HepG2 (cell line): Measurements from ENCODE around the gene OR2S2. TPM values are rescaled to one million over a fixed set of nuclear protein-coding genes. Genes with fewer than 3 reads are reported as not detected.

Experiments used
- ATAC-seq: fragments of 200-7000 bp; cut with Tn5 transposase; 3 replicates; pipeline ENCODE4 v1.9.1; 2020; ENCODE audit warnings: mild to moderate bottlenecking, moderate library complexity
- BruUV-seq: library from RNA; stranded (reverse); fragments of 400-500 nt; replicated peaks from 2 replicates; lab custom pipeline; 2021; lab: Mats Ljungman, UMichigan
- CTCF ChIA-PET: fragments of 300-600 bp; formaldehyde crosslinking; extraction: SDS; loops from one replicate; lab custom pipeline; 2021; ENCODE audit warnings: low total read pairs, inconsistent platforms, low intra/inter-chr PET ratio; lab: Yijun Ruan, JAX
- POLR2A ChIA-PET: fragments of 350-600 bp; sonication (Branson Sonifier 250); formaldehyde crosslinking; loops from one replicate; lab custom pipeline; 2020; ENCODE audit warnings: antibody characterized with exemption, inconsistent platforms; lab: Yijun Ruan, JAX
- DNase-seq: peaks from one replicate; pipeline ENCODE4 v3.0.0-alpha.2; 2015; ENCODE audit warnings: low spot score
- FAIRE-seq: peaks from 3 replicates; lab custom pipeline; 2011; peaks lifted over from hg19 to GRCh38; lab: Jason Lieb, UNC
- H2AFZ ChIP-seq: one replicate; pipeline ENCODE4 v1.6.1; 2011; ENCODE audit warnings: low read length, inconsistent platforms
- H3K27ac ChIP-seq: fragments of 300-600 bp; 3 replicates; pipeline ENCODE4 v1.8.0; 2011; ENCODE audit warnings: mixed run types, mild to moderate bottlenecking, mixed read lengths, low read length, inconsistent platforms; ENCODE audit not compliant: insufficient read depth; ENCODE audit errors: extremely low read length
- H3K27me3 ChIP-seq, 2 experiments: fragments of 200-600 bp in 1 of 2; 2 replicates in 1 of 2; 3 replicates in 1 of 2; pipeline versions ENCODE4 v1.6.0 to v1.8.0; 2011; ENCODE audit warnings: low read length in 2 of 2, mild to moderate bottlenecking in 2 of 2, moderate library complexity in 2 of 2, inconsistent platforms in 1 of 2; ENCODE audit not compliant: insufficient read depth in 2 of 2, control insufficient read depth in 1 of 2
- H3K36me3 ChIP-seq, 2 experiments: fragments of 200-600 bp in 1 of 2; replicated peaks in 1 of 2; 2 replicates in 1 of 2; 3 replicates in 1 of 2; pipeline versions ENCODE4 v1.5.1 to v1.8.0; 2011; ENCODE audit warnings: low read length in 2 of 2, inconsistent platforms in 1 of 2; ENCODE audit not compliant: insufficient read depth in 2 of 2, control insufficient read depth in 1 of 2
- H3K4me1 ChIP-seq: 2 replicates; pipeline ENCODE4 v1.5.1; 2012; ENCODE audit warnings: low read length, inconsistent platforms; ENCODE audit not compliant: insufficient read depth
- H3K4me2 ChIP-seq: 2 replicates; pipeline ENCODE4 v1.6.0; 2011; ENCODE audit warnings: low read depth, low read length, inconsistent platforms
- H3K4me3 ChIP-seq, 3 experiments: fragments of 200-600 bp in 1 of 3; sonication (generic), shearing (Covaris generic) in 1 of 3; replicated peaks in 1 of 3; 2 replicates each; pipeline ENCODE4 v1.5.1; 2011 to 2016; ENCODE audit warnings: low read length in 3 of 3, inconsistent platforms in 2 of 3, low read depth in 2 of 3, mild to moderate bottlenecking in 2 of 3, control low read depth in 1 of 3, mixed read lengths in 1 of 3; ENCODE audit not compliant: insufficient read depth in 1 of 3
- H3K79me2 ChIP-seq: one replicate; pipeline ENCODE4 v1.6.1; 2011; ENCODE audit warnings: low read length, inconsistent platforms; ENCODE audit not compliant: insufficient read depth
- H3K9ac ChIP-seq: 2 replicates; pipeline ENCODE4 v1.6.0; 2011; ENCODE audit warnings: mild to moderate bottlenecking, low read depth, low read length, inconsistent platforms; ENCODE audit not compliant: insufficient read depth
- H3K9me3 ChIP-seq: 2 replicates; pipeline ENCODE4 v1.5.1; 2012; ENCODE audit warnings: mild to moderate bottlenecking, low read length
- H4K20me1 ChIP-seq: 2 replicates; pipeline ENCODE4 v1.6.0; 2011; ENCODE audit warnings: inconsistent platforms, mild to moderate bottlenecking, low read length, moderate library complexity; ENCODE audit not compliant: insufficient read depth
- GABPA ChIP-seq, 2 experiments: IDR thresholded peaks; 2 replicates each; pipeline ENCODE4 v1.6.1; 2011 to 2016; ENCODE audit warnings: low read depth in 2 of 2, low read length in 1 of 2, missing biosample characterization in 1 of 2, missing genetic modification characterization in 1 of 2
- GABPB1 ChIP-seq: IDR thresholded peaks from 2 replicates; pipeline ENCODE4 v1.6.1; 2016; ENCODE audit warnings: mild to moderate bottlenecking, missing genetic modification reagents, moderate library complexity, missing compliant biosample characterization
- HNF4A ChIP-seq: sonication (generic); formaldehyde crosslinking; IDR thresholded peaks from 2 replicates; pipeline ENCODE4 v1.4.0; 2020; ENCODE audit warnings: missing genetic modification reagents
- SMAD3 ChIP-seq: sonication (generic); formaldehyde crosslinking; IDR thresholded peaks from 2 replicates; pipeline ENCODE4 v1.4.0; 2020; ENCODE audit warnings: missing genetic modification reagents
- TFAP4 ChIP-seq: sonication (generic); IDR thresholded peaks from 2 replicates; pipeline ENCODE4 v1.6.1; 2016; ENCODE audit warnings: low read depth, borderline replicate concordance
- TGIF2 ChIP-seq: IDR thresholded peaks from 2 replicates; pipeline ENCODE4 v1.6.1; 2016; ENCODE audit warnings: control low read depth, missing compliant biosample characterization
- ZFYVE20 ChIP-seq: sonication (generic); formaldehyde crosslinking; IDR thresholded peaks from 2 replicates; pipeline ENCODE4 v1.8.0; 2023; ENCODE audit warnings: low read depth, mild to moderate bottlenecking, moderate library complexity, missing genetic modification reagents, borderline replicate concordance
- WGBS: methylation state at CpG from one replicate; pipeline ENCODE4 v1.1.6; 2017; ENCODE audit warnings: low lambda C conversion rate; 5-methylcytosine and 5-hydroxymethylcytosine counted together
- in situ Hi-C: cut with HindIII; loops from 2 replicates; pipeline ENCODE4 v1.10.0; 2017; ENCODE audit warnings: low pct_unique_long_range_greater_than_20kb; ENCODE audit not compliant: extremely low pct_ligation_motif_present
- intact Hi-C: fragments of 100-400 bp; cut with micrococcal nuclease; formaldehyde crosslinking; loops from one replicate; pipeline ENCODE4 v1.10.0; 2022; ENCODE audit not compliant: unreplicated experiment
- polyA plus RNA-seq, 8 experiments: library from polyadenylated mRNA; depleted of rRNA in 3 of 8; stranded (reverse) in 7 of 8; unstranded in 1 of 8; fragments of >200 nt; fragmentation: Illumina TruSeq in 4 of 8; extraction: Trizol in 4 of 8; gene quantifications; 2 replicates each; pipeline versions ENCODE4 v1.2.1 to v1.2.3, GENCODE V29; 2011 to 2016; ENCODE audit warnings: low read depth in 4 of 8, missing spikeins in 1 of 8, mixed read lengths in 1 of 8; ENCODE audit not compliant: insufficient read depth in 1 of 8
- total RNA-seq, 5 experiments: library from RNA; depleted of rRNA; stranded (reverse); fragments of >200 nt; fragmentation: Illumina TruSeq; extraction: Trizol; gene quantifications; 2 replicates each; pipeline ENCODE4 v1.2.3, GENCODE V29; 2016; ENCODE audit warnings: low read depth in 1 of 5

OR2S2 gene
- total and polyA plus RNA-seq, 2 of the 13 experiments (the other 11 are each of a cell fraction or from before 2014, with no cell fraction given): not detected

GRCh38 chr9:35942286-35942685 lies 15.7 kb downstream of the OR2S2 start:
- Histone ChIP-seq H4K20me1 (no peaks in the 10 kb centered on the region), H2AFZ (no peak overlapping the region), H3K79me2 (no peaks in the 10 kb centered on the region), H3K4me1 (peaks cover 9% of the 10 kb centered on the region), H3K9me3 (peaks cover 5% of the 10 kb centered on the region; the same call in 1 of the 2 replicates), H3K4me2 (no peak overlapping the region), H3K4me3 (no peak overlapping the region), H3K9ac (no peak overlapping the region), H3K27ac (no peak overlapping the region), H3K36me3 (no peaks in the 10 kb centered on the region), H3K27me3 (peaks cover 0 to 3% of the 10 kb centered on the region in 2 experiments; a peak in 2 of 5 replicates)
- no TSS peak for BruUV-seq
- no peak for TF ChIP-seq TGIF2 (CRISPR knock-in tag)
- no peak for ATAC-seq
- no peak for DNase-seq
- in situ Hi-C loops: no loop called here
- WGBS: 37% methylated on average over 5 of the region's 5 CpGs
- no peak for FAIRE-seq
- intact Hi-C loops: no loop called here
- POLR2A ChIA-PET: no interaction called here
- CTCF ChIA-PET: no interaction called here

GRCh38 chr9:35940458-35941407 lies 17.2 kb downstream of the OR2S2 start:
- ATAC-seq (no peak), DNase-seq (no peak), FAIRE-seq (no peak)
- Histone ChIP-seq H3K79me2 (no peaks in the 10 kb centered on the region), H3K9me3 (peaks cover 5% of the 10 kb centered on the region; the same call in 1 of the 2 replicates), H3K4me2 (no peak overlapping the region), H3K4me3 (no peak overlapping the region), H3K27ac (no peak overlapping the region), H4K20me1 (no peaks in the 10 kb centered on the region), H3K4me1 (peaks cover 9% of the 10 kb centered on the region), H2AFZ (no peak overlapping the region), H3K9ac (no peak overlapping the region), H3K27me3 (peaks cover 0 to 6% of the 10 kb centered on the region in 2 experiments; a peak in 2 of 5 replicates), H3K36me3 (no peaks in the 10 kb centered on the region)
- ChIA-PET POLR2A (no interaction called here), CTCF (no interaction called here)
- in situ Hi-C loops (no loop called here), intact Hi-C loops (no loop called here)
- TF ChIP-seq SMAD3 (CRISPR knock-in tag): no peak
- TF ChIP-seq ZFYVE20 (CRISPR knock-in tag): no peak
- no peak for TF ChIP-seq GABPB1 (CRISPR knock-in tag)
- TF ChIP-seq HNF4A (CRISPR knock-in tag): peak; percentile 24; the same call in 1 of the 2 replicates
- peak; percentile 27; the same call in 1 of the 2 replicates for TF ChIP-seq TFAP4
- TF ChIP-seq GABPA (IDR thresholded peaks at IDR 0.05; ENCODE audit: low read depth, low read length): no peak
- TF ChIP-seq GABPA (CRISPR knock-in tag; IDR thresholded peaks at IDR 0.05; ENCODE audit: low read depth): peak; percentile 27; the same call in 1 of the 2 replicates
- no TSS peak for BruUV-seq
- 38% methylated on average over 7 of the region's 7 CpGs for WGBS
